Measurements from ENCODE around the gene GATC. TPM values are rescaled to one million over a fixed set of nuclear protein-coding genes. Genes with fewer than 3 reads are reported as not detected.

GATC gene
- total RNA-seq, 1 experiment from 2014 or later: 30.9 TPM

DNA sequence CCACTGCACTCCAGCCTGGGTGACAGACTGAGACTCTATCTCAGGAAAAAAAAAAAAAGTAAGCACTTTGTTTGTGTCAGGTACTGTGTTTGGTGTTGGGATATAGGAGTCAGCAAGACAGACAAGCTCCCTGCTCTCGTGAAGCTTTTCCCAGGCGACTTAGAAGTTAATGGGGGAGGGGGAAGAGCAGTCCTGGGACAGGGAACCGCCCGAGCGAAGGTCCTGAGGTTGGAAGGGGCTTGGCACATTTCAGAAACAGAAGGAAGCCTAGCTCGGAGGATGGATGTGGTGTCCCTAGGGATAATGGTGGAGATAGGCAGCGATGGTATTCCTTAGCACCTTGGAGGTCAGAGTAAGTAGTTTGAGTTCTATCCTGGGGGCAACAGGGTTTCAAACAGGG is 16.9 kb upstream of the GATC start:
- CTCF ChIA-PET: interaction anchor here (0.5 to 1.8 kb wide), 4 partner anchors 24 to 73 kb away, joined by 3 to 7 read pairs (median 4); no protein-coding TSS in a partner anchor
- Histone ChIP-seq H3K27me3 (replicated peaks; ENCODE audit: control insufficient read depth, insufficient read depth, low read length) (no peaks in the 10 kb centered on the region), H3K4me1 (no peaks in the 10 kb centered on the region), H3K36me3 (ENCODE audit: control insufficient read depth, insufficient read depth, low read length) (no peaks in the 10 kb centered on the region), H3K4me3 (ENCODE audit: low read depth, low read length) (no peak overlapping the region), H3K9me3 (no peaks in the 10 kb centered on the region)
- no peaks in the 10 kb centered on the region for H3K9me3 Mint-ChIP-seq (ENCODE audit: unreplicated experiment)
- POLR2A ChIA-PET: no interaction called here
- TF ChIP-seq, protein P1, sequence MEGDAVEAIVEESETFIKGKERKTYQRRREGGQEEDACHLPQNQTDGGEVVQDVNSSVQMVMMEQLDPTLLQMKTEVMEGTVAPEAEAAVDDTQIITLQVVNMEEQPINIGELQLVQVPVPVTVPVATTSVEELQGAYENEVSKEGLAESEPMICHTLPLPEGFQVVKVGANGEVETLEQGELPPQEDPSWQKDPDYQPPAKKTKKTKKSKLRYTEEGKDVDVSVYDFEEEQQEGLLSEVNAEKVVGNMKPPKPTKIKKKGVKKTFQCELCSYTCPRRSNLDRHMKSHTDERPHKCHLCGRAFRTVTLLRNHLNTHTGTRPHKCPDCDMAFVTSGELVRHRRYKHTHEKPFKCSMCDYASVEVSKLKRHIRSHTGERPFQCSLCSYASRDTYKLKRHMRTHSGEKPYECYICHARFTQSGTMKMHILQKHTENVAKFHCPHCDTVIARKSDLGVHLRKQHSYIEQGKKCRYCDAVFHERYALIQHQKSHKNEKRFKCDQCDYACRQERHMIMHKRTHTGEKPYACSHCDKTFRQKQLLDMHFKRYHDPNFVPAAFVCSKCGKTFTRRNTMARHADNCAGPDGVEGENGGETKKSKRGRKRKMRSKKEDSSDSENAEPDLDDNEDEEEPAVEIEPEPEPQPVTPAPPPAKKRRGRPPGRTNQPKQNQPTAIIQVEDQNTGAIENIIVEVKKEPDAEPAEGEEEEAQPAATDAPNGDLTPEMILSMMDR (IDR thresholded peaks at IDR 0.05; ENCODE audit: insufficient read depth in 1 of 2, low read depth in 1 of 2, low read length in 1 of 2, severe bottlenecking in 1 of 2, unreplicated experiment in 1 of 2): no peak
- no peak overlapping the region for H3K27ac Mint-ChIP-seq (ENCODE audit: unreplicated experiment)
- no peak for DNase-seq
- no peaks in the 10 kb centered on the region for H3K4me1 Mint-ChIP-seq (ENCODE audit: low read depth, unreplicated experiment)
- peaks cover 9% of the 10 kb centered on the region for H3K36me3 Mint-ChIP-seq (ENCODE audit: insufficient read depth, unreplicated experiment)
- BruUV-seq (replicated peaks): no TSS peak
- intact Hi-C loops (cut with micrococcal nuclease; ENCODE audit: unreplicated experiment): no loop called here
- no peaks in the 10 kb centered on the region for H3K27me3 Mint-ChIP-seq (ENCODE audit: insufficient read depth, unreplicated experiment)
- H3K4me3 Mint-ChIP-seq (ENCODE audit: unreplicated experiment): no peak overlapping the region

DNA sequence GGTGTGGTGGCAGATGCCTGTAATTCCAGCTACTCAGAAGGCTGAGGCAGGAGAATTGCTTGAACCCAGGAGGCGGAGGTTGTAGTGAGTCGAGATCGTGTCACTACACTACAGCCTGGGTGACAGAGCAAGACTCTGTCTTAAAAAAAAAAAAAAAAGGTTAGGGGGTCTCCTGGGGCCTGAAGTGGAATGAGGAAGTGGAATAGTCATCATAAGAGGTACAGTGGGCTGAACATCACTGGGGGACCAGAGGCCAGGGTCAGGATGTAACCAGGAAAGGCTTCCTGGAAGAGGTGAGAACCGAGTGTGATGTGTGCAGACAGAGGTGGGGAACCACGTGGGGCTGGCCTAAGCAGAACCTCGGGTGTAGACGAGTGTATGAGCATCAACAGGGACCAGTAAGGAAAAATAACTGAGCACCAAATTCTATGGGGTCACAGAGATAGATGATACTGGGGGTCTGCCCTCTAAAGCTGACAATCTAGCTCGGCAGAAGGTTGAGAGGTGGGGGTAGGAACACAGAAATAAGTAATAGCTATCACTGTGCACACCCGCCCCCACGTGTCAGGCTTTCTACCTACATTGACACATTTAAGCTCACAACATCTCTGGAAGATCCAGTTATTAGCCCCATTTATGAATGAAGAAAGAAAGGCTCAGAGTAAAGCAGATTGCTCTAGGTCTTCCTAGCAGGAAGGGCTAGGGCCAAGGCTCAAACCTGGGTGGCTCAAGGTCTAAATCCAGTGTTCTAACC is 13.3 kb upstream of the GATC start:
- H3K9me3 Mint-ChIP-seq (ENCODE audit: unreplicated experiment): no peaks in the 10 kb centered on the region
- BruUV-seq (replicated peaks): no TSS peak
- ChIA-PET CTCF (interaction anchor here (0.8 to 1.1 kb wide), 4 partner anchors 9 to 109 kb away, joined by 3 to 7 read pairs (median 4); no protein-coding TSS in a partner anchor), POLR2A (no interaction called here)
- TF ChIP-seq, protein P1 (IDR thresholded peaks at IDR 0.05; ENCODE audit: insufficient read depth in 1 of 2, low read depth in 1 of 2, low read length in 1 of 2, severe bottlenecking in 1 of 2, unreplicated experiment in 1 of 2): no peak
- Histone ChIP-seq H3K27me3 (replicated peaks; ENCODE audit: control insufficient read depth, insufficient read depth, low read length) (no peaks in the 10 kb centered on the region), H3K9me3 (no peaks in the 10 kb centered on the region), H3K4me1 (no peaks in the 10 kb centered on the region), H3K4me3 (ENCODE audit: low read depth, low read length) (no peak overlapping the region), H3K36me3 (ENCODE audit: control insufficient read depth, insufficient read depth, low read length) (no peaks in the 10 kb centered on the region)
- H3K4me3 Mint-ChIP-seq (ENCODE audit: unreplicated experiment): no peak overlapping the region
- intact Hi-C loops (cut with micrococcal nuclease; ENCODE audit: unreplicated experiment): no loop called here
- no peak overlapping the region for H3K27ac Mint-ChIP-seq (ENCODE audit: unreplicated experiment)
- H3K4me1 Mint-ChIP-seq (ENCODE audit: low read depth, unreplicated experiment): no peaks in the 10 kb centered on the region
- peaks cover 17% of the 10 kb centered on the region for H3K36me3 Mint-ChIP-seq (ENCODE audit: insufficient read depth, unreplicated experiment)
- DNase-seq: no peak
- no peaks in the 10 kb centered on the region for H3K27me3 Mint-ChIP-seq (ENCODE audit: insufficient read depth, unreplicated experiment)

DNA sequence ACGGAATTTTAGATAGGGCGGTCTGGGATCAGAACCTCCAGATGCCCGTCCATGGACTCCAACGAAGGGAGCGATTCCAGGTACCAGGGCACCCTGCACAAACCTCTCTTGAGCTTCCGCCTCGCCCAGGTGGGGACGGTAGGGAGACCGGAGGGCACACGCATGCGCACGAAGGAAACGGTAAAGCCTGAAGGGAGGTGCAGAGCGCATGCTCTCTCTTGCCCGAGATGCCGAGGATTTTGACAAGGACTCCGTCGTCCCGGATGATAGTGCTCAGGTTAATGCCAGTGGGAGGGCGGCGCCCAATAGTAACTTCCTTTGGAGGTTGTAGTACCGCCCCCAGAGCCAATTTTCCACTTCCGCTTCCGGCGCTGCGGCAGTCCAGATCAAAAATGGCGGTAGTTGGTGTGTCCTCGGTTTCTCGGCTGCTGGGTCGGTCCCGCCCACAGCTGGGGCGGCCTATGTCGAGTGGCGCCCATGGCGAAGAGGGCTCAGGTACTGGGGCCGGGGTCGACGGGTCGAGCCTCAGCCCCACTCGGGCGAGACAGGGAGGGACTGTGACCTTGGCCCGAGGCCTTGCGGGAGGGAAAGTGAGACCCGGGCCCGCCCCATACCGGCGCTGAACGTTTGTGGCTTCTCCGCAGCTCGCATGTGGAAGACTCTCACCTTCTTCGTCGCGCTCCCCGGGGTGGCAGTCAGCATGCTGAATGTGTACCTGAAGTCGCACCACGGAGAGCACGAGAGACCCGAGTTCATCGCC is 8.3 kb upstream of the GATC start, which contains the start of gene COX6A1:
Gene COX6A1 (plus strand): TSS at position 379 of the 760 bp plus-strand sequence. CDS start 14 bp downstream, at position 393.
- no peaks in the 10 kb centered on the region for H3K27me3 Mint-ChIP-seq (ENCODE audit: insufficient read depth, unreplicated experiment)
- peak; percentile 97 to 99 for DNase-seq
- no peaks in the 10 kb centered on the region for H3K9me3 Mint-ChIP-seq (ENCODE audit: unreplicated experiment)
- CTCF ChIA-PET: interaction anchor here (0.6 to 1.5 kb wide), 7 partner anchors 15 to 496 kb away, joined by 3 to 10 read pairs (median 6); no protein-coding TSS in a partner anchor
- TF ChIP-seq, protein P1 (IDR thresholded peaks at IDR 0.05; ENCODE audit: insufficient read depth in 1 of 2, low read depth in 1 of 2, low read length in 1 of 2, severe bottlenecking in 1 of 2, unreplicated experiment in 1 of 2): no peak
- peak within 1 kb of the TSS; percentile 90 for H3K4me3 Mint-ChIP-seq (ENCODE audit: unreplicated experiment)
- POLR2A ChIA-PET: interaction anchor here (0.5 to 0.9 kb wide), 6 partner anchors 8 to 237 kb away, joined by 3 to 6 read pairs (median 3); partner anchors contain the start of gene RPLP0
- intact Hi-C loops (cut with micrococcal nuclease; ENCODE audit: unreplicated experiment): loop anchor here (2.0 kb wide), 2 partner anchors 113 to 143 kb away; partner anchors contain the start of gene POP5
- peak within 1 kb of the TSS; percentile 70 for H3K27ac Mint-ChIP-seq (ENCODE audit: unreplicated experiment)
- H3K36me3 ChIP-seq (ENCODE audit: control insufficient read depth, insufficient read depth, low read length): no peaks in the 10 kb centered on the region
- no peaks in the 10 kb centered on the region for H3K27me3 ChIP-seq (replicated peaks; ENCODE audit: control insufficient read depth, insufficient read depth, low read length)
- peak within 1 kb of the TSS; percentile 46 for H3K4me3 ChIP-seq (ENCODE audit: low read depth, low read length)
- H3K4me1 ChIP-seq: no peaks in the 10 kb centered on the region
- no TSS peak for BruUV-seq (replicated peaks)
- peaks cover 28% of the 10 kb centered on the region for H3K36me3 Mint-ChIP-seq (ENCODE audit: insufficient read depth, unreplicated experiment)
- H3K4me1 Mint-ChIP-seq (ENCODE audit: low read depth, unreplicated experiment): no peaks in the 10 kb centered on the region
- H3K9me3 ChIP-seq: no peaks in the 10 kb centered on the region

Data from Caco-2 (cell line).